Coronary artery (tissue), 2 donors: Measurements from ENCODE around the gene LOXL1.

Experiments
- DNase-seq: peaks from one replicate; pipeline ENCODE4 v3.0.0-alpha.2; 2017; ENCODE audit warnings: low spot score
- H3K27ac ChIP-seq, 2 donors: fragments of 200-600 bp; sonication (generic); one replicate each; pipeline ENCODE4 v1.5.1; 2016 to 2019
- H3K4me3 ChIP-seq: fragments of 200-600 bp; sonication (generic); 2 replicates; pipeline ENCODE4 v1.5.1; 2016; ENCODE audit warnings: mild to moderate bottlenecking, moderate library complexity
- CTCF ChIP-seq: fragments of 200-600 bp; sonication (generic); IDR thresholded peaks from one replicate; pipeline ENCODE4 v1.5.1; 2019; ENCODE audit warnings: antibody characterized with exemption

LOXL1 gene

GRCh38 chr15:73886717-73887345 lies 39.4 kb upstream of the LOXL1 start:
- Histone ChIP-seq H3K4me3 (no peak overlapping the region), H3K27ac (no peak overlapping the region)
- DNase-seq, result peak; percentile 28
- TF ChIP-seq CTCF, result no peak

GRCh38 chr15:73887481-73887880 lies 38.8 kb upstream of the LOXL1 start:
- Histone ChIP-seq H3K27ac (no peak overlapping the region), H3K4me3 (no peak overlapping the region)
- DNase-seq, result peak; percentile 57
- TF ChIP-seq CTCF, result no peak

DNA sequence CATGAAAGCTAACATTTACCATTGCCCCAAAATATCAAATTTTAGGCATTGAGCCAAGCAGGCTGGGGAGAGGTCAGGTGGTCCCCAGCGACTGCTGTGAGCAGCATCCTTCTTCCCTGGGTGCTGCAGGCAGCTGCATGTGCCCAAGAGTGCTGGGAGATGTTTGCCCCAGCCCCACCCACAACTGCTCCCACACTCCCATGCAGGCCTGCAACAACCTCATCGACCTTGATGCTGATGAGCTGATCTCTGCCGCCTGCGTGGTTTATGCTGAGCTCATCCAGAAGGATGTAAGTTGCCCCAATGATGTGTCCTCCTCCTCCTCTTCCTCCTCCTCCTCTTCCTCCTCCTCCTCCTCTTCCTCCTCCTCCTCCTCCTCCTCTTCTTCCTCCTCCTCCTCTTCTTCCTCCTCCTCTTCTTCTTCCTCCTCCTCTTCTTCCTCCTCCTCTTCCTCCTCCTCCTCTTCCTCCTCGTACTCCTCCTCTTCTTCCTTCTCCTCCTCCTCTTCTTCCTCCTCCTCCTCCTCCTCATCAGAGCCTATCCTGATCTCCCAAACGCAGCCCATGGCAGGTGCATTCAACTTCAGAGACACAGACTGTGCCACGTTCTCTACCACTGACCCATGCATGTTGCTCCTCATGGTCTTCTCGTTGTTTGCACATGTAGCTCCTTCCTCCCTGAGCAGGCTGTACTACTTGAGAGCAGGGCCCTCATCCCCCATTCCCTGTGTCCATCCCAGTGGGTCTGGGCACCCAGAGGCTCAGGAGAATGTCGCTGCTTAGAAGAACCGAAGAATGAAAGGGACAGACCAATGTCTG lies 37.8 kb upstream of the LOXL1 start:
- no peak overlapping the region for H3K27ac ChIP-seq
- H3K4me3 ChIP-seq, result no peak overlapping the region
- DNase-seq, result peak; percentile 59
- TF ChIP-seq CTCF, result no peak

DNA sequence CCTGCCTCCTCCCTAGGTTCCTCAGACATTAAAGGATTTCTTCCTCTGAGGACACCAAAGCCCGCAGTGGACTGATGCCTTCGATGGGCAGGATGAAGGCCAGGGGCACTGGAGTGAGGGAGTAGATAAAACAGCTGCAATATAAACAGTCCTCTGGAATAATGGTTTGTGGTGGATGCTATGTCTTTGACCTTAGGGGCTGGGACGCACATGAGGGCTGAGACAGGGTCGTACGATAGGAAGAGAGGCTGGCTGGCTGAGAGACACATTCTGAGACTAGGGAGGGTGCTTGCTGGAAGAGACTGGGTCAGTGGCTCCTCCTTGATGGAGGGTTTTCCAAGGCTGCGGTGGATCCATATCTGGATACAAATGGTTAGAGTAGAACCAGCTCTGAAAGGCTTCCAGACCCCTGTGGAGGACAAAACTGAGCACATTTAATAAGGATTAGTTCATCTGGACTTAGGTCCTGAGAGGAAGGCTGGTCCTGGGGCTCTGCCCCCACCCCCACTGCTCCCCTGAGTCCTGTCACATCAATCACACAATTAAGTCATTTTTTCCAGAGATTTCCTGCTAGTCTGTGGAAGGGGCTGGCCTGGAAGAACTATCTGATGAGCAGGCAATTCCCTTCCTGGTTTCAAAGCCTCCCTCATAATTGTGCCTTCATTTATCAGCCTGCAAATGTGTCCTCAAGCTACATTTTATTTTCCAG lies 37.1 kb upstream of the LOXL1 start:
- Histone ChIP-seq H3K4me3 (no peak overlapping the region), H3K27ac (no peak overlapping the region)
- DNase-seq, result no peak
- no peak for TF ChIP-seq CTCF

GRCh38 chr15:73889762-73890124 lies 36.5 kb upstream of the LOXL1 start:
- no peak overlapping the region for H3K27ac ChIP-seq
- TF ChIP-seq CTCF, result no peak
- no peak for DNase-seq
- no peak overlapping the region for H3K4me3 ChIP-seq

DNA sequence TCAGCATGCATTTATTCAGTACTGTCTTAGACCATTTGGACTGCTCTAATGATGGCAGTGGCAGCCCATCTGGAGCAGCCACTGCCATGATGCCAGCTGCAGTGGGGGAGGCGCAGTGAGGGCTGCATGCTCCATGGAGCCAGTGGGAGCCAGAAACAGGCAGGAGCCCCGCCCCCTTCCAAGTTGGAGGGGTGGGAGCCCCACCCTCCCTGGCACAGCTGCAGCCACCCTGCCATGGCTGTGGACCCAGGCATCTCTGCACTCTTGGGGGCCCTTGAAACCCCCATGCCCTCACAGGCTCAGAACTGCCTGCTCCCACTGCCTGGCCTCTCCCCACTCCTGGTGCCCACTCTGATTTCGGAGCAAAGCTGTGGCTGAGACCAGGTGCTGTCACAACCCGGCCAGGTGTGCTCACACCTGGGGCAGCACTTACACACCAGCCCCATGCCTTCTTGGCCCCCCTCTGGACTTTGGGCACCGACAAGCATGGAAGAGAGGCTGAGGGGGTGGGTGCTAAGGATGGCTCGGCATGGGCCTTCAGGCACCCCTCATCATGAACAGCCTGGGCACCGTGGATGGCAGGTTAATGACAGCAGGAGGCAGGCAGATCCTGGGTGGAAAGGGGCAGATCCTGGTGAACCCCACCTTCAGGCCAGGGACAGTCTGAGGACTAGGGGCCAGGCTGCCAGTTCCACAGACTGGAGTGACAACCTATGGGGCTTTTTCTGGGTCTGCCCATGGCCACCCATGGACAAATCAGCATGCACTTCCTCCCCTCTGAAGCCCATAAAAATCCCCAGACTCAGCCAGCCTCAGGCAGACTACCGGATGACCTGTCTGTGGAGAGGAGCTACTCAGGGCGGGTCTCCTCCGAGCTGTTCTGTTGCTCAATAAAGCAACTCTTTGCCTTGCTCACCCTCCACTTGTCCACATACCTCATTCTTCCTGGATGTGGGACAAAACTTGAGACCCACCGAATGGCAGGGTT lies 34.6 kb upstream of the LOXL1 start:
- DNase-seq, result no peak
- no peak overlapping the region for H3K27ac ChIP-seq
- no peak for TF ChIP-seq CTCF
- H3K4me3 ChIP-seq, result no peak overlapping the region
